HepG2 (cell line): Measurements from ENCODE around the gene GSDMA. TPM values are rescaled to one million over a fixed set of nuclear protein-coding genes. Genes with fewer than 3 reads are reported as not detected.

Experiments
- DZIP1 ChIP-seq: sonication (generic); formaldehyde crosslinking; IDR thresholded peaks from 2 replicates; pipeline ENCODE4 v1.5.0; 2020; ENCODE audit warnings: mild to moderate bottlenecking, missing genetic modification reagents
- ELF3 ChIP-seq: IDR thresholded peaks from 2 replicates; pipeline ENCODE4 v1.6.1; 2016; ENCODE audit warnings: missing genetic modification reagents, missing compliant biosample characterization
- ETV6 ChIP-seq: sonication (generic); formaldehyde crosslinking; conservative IDR thresholded peaks from 2 replicates; pipeline ENCODE4 v1.4.0; 2020; ENCODE audit warnings: missing genetic modification reagents
- FOSL1 ChIP-seq: sonication (generic); formaldehyde crosslinking; IDR thresholded peaks from 2 replicates; pipeline ENCODE4 v1.9.0; 2021; ENCODE audit warnings: missing genetic modification reagents, borderline replicate concordance
- FOSL2 ChIP-seq: sonication (generic); formaldehyde crosslinking; IDR thresholded peaks from 2 replicates; pipeline ENCODE4 v1.4.0; 2020; ENCODE audit warnings: missing genetic modification reagents
- GLI4 ChIP-seq: sonication (generic); formaldehyde crosslinking; IDR thresholded peaks from 2 replicates; pipeline ENCODE4 v1.5.1; 2020; ENCODE audit warnings: missing genetic modification reagents, mild to moderate bottlenecking, moderate library complexity, borderline replicate concordance
- IRX3 ChIP-seq: sonication (generic); formaldehyde crosslinking; IDR thresholded peaks from 2 replicates; pipeline ENCODE4 v1.8.1; 2023; ENCODE audit warnings: mild to moderate bottlenecking, low read depth, missing genetic modification reagents, borderline replicate concordance
- MNT ChIP-seq: fragments of 450-650 bp; IDR thresholded peaks from 2 replicates; pipeline ENCODE4 v1.6.1; 2016
- MTERF4 ChIP-seq: sonication (generic); formaldehyde crosslinking; IDR thresholded peaks from 2 replicates; pipeline ENCODE4 v1.8.0; 2023; ENCODE audit warnings: mild to moderate bottlenecking, missing genetic modification reagents
- SMC3 ChIP-seq: IDR thresholded peaks from 2 replicates; pipeline ENCODE4 v1.6.1; 2011; ENCODE audit warnings: low read length, improper control_type of control experiment
- SOX6 ChIP-seq, 2 experiments: fragments of 450-650 bp in 1 of 2; sonication (generic) in 1 of 2; formaldehyde crosslinking in 1 of 2; IDR thresholded peaks; 2 replicates each; pipeline versions ENCODE4 v1.4.0 to v1.6.1; 2017 to 2020; ENCODE audit warnings: antibody characterized with exemption in 1 of 2, mild to moderate bottlenecking in 1 of 2, missing genetic modification reagents in 1 of 2
- STAT6 ChIP-seq: sonication (generic); formaldehyde crosslinking; IDR thresholded peaks from 2 replicates; pipeline ENCODE4 v1.4.0; 2020; ENCODE audit warnings: missing genetic modification reagents, mild to moderate bottlenecking, borderline replicate concordance
- ZBED4 ChIP-seq: sonication (generic); formaldehyde crosslinking; IDR thresholded peaks from 2 replicates; pipeline ENCODE4 v1.4.0; 2020; ENCODE audit warnings: missing genetic modification reagents, borderline replicate concordance
- ZNF264 ChIP-seq: sonication (generic); formaldehyde crosslinking; IDR thresholded peaks from 2 replicates; pipeline ENCODE4 v1.4.0; 2020; ENCODE audit warnings: missing genetic modification reagents
- ZNF343 ChIP-seq: sonication (generic); formaldehyde crosslinking; IDR thresholded peaks from 2 replicates; pipeline ENCODE4 v1.4.0; 2020; ENCODE audit warnings: mild to moderate bottlenecking, missing genetic modification reagents
- ZNF501 ChIP-seq: sonication (generic); formaldehyde crosslinking; IDR thresholded peaks from 2 replicates; pipeline ENCODE4 v1.5.1; 2020; ENCODE audit warnings: mild to moderate bottlenecking, moderate library complexity, missing genetic modification reagents
- ZNF644 ChIP-seq: IDR thresholded peaks from 2 replicates; pipeline ENCODE4 v1.6.1; 2016; ENCODE audit warnings: low read depth
- ZSCAN12 ChIP-seq: sonication (generic); formaldehyde crosslinking; IDR thresholded peaks from 2 replicates; pipeline ENCODE4 v1.9.0; 2021; ENCODE audit warnings: mild to moderate bottlenecking, missing genetic modification reagents
- polyA plus RNA-seq, 8 experiments: library from polyadenylated mRNA; depleted of rRNA in 3 of 8; stranded (reverse) in 7 of 8; unstranded in 1 of 8; fragments of >200 nt; fragmentation: Illumina TruSeq in 4 of 8; extraction: Trizol in 4 of 8; gene quantifications; 2 replicates each; pipeline versions ENCODE4 v1.2.1 to v1.2.3, GENCODE V29; 2011 to 2016; ENCODE audit warnings: low read depth in 4 of 8, missing spikeins in 1 of 8, mixed read lengths in 1 of 8; ENCODE audit not compliant: insufficient read depth in 1 of 8
- total RNA-seq, 5 experiments: library from RNA; depleted of rRNA; stranded (reverse); fragments of >200 nt; fragmentation: Illumina TruSeq; extraction: Trizol; gene quantifications; 2 replicates each; pipeline ENCODE4 v1.2.3, GENCODE V29; 2016; ENCODE audit warnings: low read depth in 1 of 5

GSDMA gene
- total and polyA plus RNA-seq, 2 of the 13 experiments (the other 11 are each of a cell fraction or from before 2014, with no cell fraction given) = not detected

- TF ChIP-seq STAT6 (CRISPR knock-in tag) (no peak), MNT (no peak), ZNF501 (CRISPR knock-in tag) (no peak), IRX3 (CRISPR knock-in tag) (no peak; the same call in 1 of the 2 replicates), FOSL1 (CRISPR knock-in tag) (no peak), ZNF343 (CRISPR knock-in tag) (no peak), ZBED4 (CRISPR knock-in tag) (peak; percentile 70; the same call in 1 of the 2 replicates), ETV6 (CRISPR knock-in tag) (no peak), DZIP1 (0 out of 2 replicates have a peak, but pooled peaks have one; percentile 27), ELF3 (CRISPR knock-in tag) (no peak), GLI4 (no peak), SOX6 (IDR thresholded peaks at IDR 0.05) (no peak), SOX6 (CRISPR knock-in tag; IDR thresholded peaks at IDR 0.05) (peak; percentile 70), MTERF4 (CRISPR knock-in tag) (no peak), FOSL2 (CRISPR knock-in tag) (peak; percentile 43), ZNF264 (CRISPR knock-in tag) (no peak), ZNF644 (CRISPR knock-in tag) (no peak), ZSCAN12 (CRISPR knock-in tag) (no peak), SMC3 (no peak)
Measured at GRCh38 chr17:39926588-39927100, 36.2 kb upstream of the GSDMA start (continued).
